Endothelial cell of umbilical vein (primary cell): Measurements from ENCODE around the gene FHOD3.

Experiments used
- EZH2 ChIP-seq: IDR thresholded peaks from 2 replicates; pipeline ENCODE4 v1.6.1; 2012; ENCODE audit warnings: borderline replicate concordance, low read depth, mild to moderate bottlenecking, moderate library complexity, low read length, inconsistent platforms; ENCODE audit not compliant: severe bottlenecking
- POLR2A ChIP-seq: IDR thresholded peaks from 2 replicates; pipeline ENCODE4 v1.6.1; 2012; ENCODE audit warnings: low read depth, mild to moderate bottlenecking, control low read depth, low read length
- TF ChIP-seq, protein P1 (sequence below), 2 donors: IDR thresholded peaks; 1 replicate in 1 of 2; 2 replicates in 1 of 2; pipeline ENCODE4 v1.5.1; 2011; ENCODE audit warnings: low read length in 2 of 2, mild to moderate bottlenecking in 2 of 2, moderate library complexity in 2 of 2, control low read depth in 1 of 2, inconsistent platforms in 1 of 2, low read depth in 1 of 2; ENCODE audit not compliant: insufficient read depth in 1 of 2; ENCODE audit errors: extremely low read depth in 1 of 2

DNA sequence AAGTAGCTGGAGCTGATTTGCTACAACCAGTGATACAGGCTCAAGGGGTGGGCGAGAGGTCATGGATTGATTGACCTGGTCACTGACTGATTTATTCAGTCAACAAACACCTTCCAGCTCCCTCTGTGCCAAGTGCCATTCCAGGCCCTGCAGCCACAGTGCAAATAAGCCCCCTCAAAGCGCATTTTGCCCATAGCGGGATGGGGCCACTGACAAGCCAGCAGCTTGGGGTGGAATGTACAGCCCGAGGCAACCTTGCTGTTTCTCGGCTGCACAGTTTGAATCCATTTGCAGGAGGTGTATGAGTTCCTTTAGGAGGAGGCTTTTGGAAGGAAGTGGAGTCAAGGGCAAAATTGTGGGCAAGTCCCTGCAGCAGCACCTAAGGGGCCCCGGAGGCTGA is 296.1 kb downstream of the FHOD3 start:
- TF ChIP-seq EZH2: no peak
- TF ChIP-seq, protein P1, sequence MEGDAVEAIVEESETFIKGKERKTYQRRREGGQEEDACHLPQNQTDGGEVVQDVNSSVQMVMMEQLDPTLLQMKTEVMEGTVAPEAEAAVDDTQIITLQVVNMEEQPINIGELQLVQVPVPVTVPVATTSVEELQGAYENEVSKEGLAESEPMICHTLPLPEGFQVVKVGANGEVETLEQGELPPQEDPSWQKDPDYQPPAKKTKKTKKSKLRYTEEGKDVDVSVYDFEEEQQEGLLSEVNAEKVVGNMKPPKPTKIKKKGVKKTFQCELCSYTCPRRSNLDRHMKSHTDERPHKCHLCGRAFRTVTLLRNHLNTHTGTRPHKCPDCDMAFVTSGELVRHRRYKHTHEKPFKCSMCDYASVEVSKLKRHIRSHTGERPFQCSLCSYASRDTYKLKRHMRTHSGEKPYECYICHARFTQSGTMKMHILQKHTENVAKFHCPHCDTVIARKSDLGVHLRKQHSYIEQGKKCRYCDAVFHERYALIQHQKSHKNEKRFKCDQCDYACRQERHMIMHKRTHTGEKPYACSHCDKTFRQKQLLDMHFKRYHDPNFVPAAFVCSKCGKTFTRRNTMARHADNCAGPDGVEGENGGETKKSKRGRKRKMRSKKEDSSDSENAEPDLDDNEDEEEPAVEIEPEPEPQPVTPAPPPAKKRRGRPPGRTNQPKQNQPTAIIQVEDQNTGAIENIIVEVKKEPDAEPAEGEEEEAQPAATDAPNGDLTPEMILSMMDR (IDR thresholded peaks at IDR 0.05; ENCODE audit: extremely low read depth in 1 of 2, insufficient read depth in 1 of 2, low read depth in 1 of 2, low read length in 2 of 2): no peak
- TF ChIP-seq POLR2A: no peak
